Calu3 (cell line): ENCODE data around the gene EYA2. TPM values are rescaled to one million over a fixed set of nuclear protein-coding genes. Genes with fewer than 3 reads are reported as not detected.

Source experiments
- BruUV-seq: library from RNA; stranded (reverse); fragments of 400-500 nt; replicated peaks from 2 replicates; lab custom pipeline; 2021; lab: Mats Ljungman, UMichigan
- CTCF ChIA-PET: fragments of 300-600 bp; sonication (Branson Sonifier 250); formaldehyde crosslinking; loops from one replicate; lab custom pipeline; 2022; ENCODE audit warnings: antibody characterized with exemption; lab: Charles Lee
- DNase-seq: peaks from one replicate; pipeline ENCODE4 v3.0.0; 2022
- H3K27ac Mint-ChIP-seq: one replicate; pipeline ENCODE4 v1.8.0; 2022; ENCODE audit warnings: mixed read lengths; ENCODE audit not compliant: unreplicated experiment
- H3K27me3 Mint-ChIP-seq: one replicate; pipeline ENCODE4 v1.8.0; 2022; ENCODE audit warnings: mixed read lengths; ENCODE audit not compliant: unreplicated experiment
- H3K36me3 Mint-ChIP-seq: one replicate; pipeline ENCODE4 v1.8.0; 2022; ENCODE audit warnings: mild to moderate bottlenecking, moderate library complexity, mixed read lengths; ENCODE audit not compliant: insufficient read depth, unreplicated experiment
- H3K4me1 Mint-ChIP-seq: one replicate; pipeline ENCODE4 v1.8.0; 2022; ENCODE audit warnings: mild to moderate bottlenecking, low read depth, mixed read lengths; ENCODE audit not compliant: unreplicated experiment
- H3K4me3 Mint-ChIP-seq: one replicate; pipeline ENCODE4 v1.8.0; 2022; ENCODE audit warnings: mild to moderate bottlenecking, low read depth, moderate library complexity, mixed read lengths; ENCODE audit not compliant: unreplicated experiment
- H3K9me3 Mint-ChIP-seq: one replicate; pipeline ENCODE4 v1.8.0; 2022; ENCODE audit warnings: low read depth, mixed read lengths; ENCODE audit not compliant: unreplicated experiment
- CTCF ChIP-seq: fragments of 200-600 bp; IDR thresholded peaks from one replicate; pipeline ENCODE4 v1.8.0; 2022; ENCODE audit warnings: antibody characterized with exemption; ENCODE audit not compliant: unreplicated experiment
- intact Hi-C: fragments of 100-400 bp; cut with micrococcal nuclease; formaldehyde crosslinking; loops from one replicate; pipeline ENCODE4 v1.10.0; 2022; ENCODE audit not compliant: unreplicated experiment
- total RNA-seq: library from RNA; stranded (reverse); gene quantifications from 2 replicates; pipeline ENCODE4 v1.2.3, GENCODE V29; 2022

EYA2 gene
- total RNA-seq, 1 experiment from 2014 or later, result 0.35 TPM

DNA sequence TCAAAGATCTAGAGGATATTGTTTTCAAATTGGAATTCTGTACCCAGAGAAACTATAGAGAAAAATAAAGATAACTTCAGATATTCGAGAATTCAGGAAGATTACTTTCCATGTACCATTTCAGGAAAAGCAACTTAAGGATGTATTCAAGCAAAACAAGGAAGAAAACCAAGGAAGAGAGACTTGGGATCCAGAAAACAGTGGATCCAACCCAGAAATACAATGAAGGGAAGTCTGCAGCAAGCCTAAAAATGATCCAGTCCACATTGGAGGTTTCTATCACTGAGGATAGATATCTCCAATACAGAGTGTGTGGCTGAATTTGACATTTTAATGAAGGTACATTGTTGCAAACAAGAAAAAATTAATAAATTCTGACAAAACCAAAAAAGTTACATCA is 201.0 kb downstream of the EYA2 start:
- H3K4me1 Mint-ChIP-seq, result no peaks in the 10 kb centered on the region
- intact Hi-C loops, result no loop called here

DNA sequence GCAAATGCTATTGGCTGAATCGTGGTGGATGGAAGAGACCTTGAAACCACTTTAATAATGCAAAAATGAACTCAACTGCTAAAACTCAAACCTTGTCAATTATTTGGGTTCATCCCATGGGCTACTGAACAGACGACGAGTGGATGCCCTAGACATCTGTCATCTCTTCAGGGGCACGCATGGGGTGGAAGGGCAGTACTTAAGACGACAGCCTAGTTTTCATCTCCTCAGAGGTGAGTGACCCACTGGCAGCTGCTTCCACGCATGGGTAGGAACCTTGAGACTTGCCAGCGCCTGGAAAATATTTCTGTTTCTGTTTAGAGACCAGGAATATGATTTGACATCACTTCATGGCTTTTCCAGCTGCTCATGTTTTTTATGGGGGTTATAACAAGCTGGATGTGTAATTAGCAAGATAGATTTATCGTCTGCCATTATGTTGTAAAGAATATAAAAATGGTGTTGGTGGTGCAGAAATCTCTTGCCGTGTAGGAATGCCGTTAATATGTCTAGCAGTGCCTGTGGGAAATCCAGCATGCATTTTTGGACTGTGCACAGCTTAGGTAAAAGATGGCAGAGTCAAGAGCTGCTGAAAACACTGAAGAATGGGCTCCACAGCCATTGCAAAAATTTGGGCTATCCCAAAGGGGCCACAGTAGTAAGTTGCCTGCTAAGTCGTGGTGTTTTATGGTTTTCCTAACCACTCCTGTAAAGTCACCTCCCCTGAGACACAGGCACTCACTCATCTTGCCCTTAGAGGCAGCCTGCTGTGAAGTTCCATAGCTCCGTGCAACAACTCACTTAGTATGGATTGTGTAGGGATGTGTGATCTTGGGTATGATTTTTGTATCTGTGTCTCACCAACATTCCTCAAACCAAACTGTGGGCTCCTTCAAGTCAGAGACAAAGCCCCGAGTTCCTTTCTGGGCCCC is 203.3 kb downstream of the EYA2 start:
- TF ChIP-seq CTCF, result no peak
- no peaks in the 10 kb centered on the region for H3K4me1 Mint-ChIP-seq
- H3K4me3 Mint-ChIP-seq, result no peak overlapping the region
- CTCF ChIA-PET, result no interaction called here
- BruUV-seq, result no TSS peak
- no peaks in the 10 kb centered on the region for H3K36me3 Mint-ChIP-seq
- H3K27me3 Mint-ChIP-seq, result peaks cover 37% of the 10 kb centered on the region
- H3K27ac Mint-ChIP-seq, result no peak overlapping the region
- peaks cover 17% of the 10 kb centered on the region for H3K9me3 Mint-ChIP-seq
- DNase-seq, result no peak
- intact Hi-C loops, result no loop called here

More for the DNA sequence above, 201.0 kb downstream of the EYA2 start:
- CTCF ChIA-PET, result no interaction called here
- H3K27ac Mint-ChIP-seq, result no peak overlapping the region
- no peaks in the 10 kb centered on the region for H3K36me3 Mint-ChIP-seq
- TF ChIP-seq CTCF, result no peak
- H3K27me3 Mint-ChIP-seq, result peaks cover 47% of the 10 kb centered on the region
- H3K4me3 Mint-ChIP-seq, result no peak overlapping the region
- H3K9me3 Mint-ChIP-seq, result peaks cover 12% of the 10 kb centered on the region
- no peak for DNase-seq
- no TSS peak for BruUV-seq

DNA sequence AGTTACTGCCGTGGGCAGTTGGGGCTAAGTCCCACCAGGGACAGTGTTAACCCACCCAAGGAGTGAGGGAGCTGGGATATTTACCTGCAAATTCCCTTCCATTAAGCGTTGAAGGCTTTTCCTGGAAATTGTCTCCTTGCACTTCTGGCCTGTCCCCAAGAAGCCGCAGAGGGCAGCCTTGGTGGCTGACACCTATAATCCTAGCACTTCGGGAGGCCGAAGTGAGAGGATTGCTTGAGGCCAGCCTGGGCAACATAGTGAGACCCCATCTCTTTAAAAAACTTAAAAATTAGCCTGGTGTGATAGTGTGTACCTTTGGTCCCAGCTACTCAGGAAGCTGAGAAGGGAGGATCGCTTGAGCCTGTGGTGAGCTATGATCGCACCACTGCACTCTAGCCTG is 204.4 kb downstream of the EYA2 start:
- no peak overlapping the region for H3K4me3 Mint-ChIP-seq
- H3K36me3 Mint-ChIP-seq, result no peaks in the 10 kb centered on the region
- intact Hi-C loops, result no loop called here
- no peaks in the 10 kb centered on the region for H3K4me1 Mint-ChIP-seq
- TF ChIP-seq CTCF, result no peak
- H3K27ac Mint-ChIP-seq, result no peak overlapping the region
- no TSS peak for BruUV-seq
- H3K9me3 Mint-ChIP-seq, result peaks cover 21% of the 10 kb centered on the region
- CTCF ChIA-PET, result interaction anchor here (0.8 kb wide), 1 partner anchor 59 kb away, joined by 4 read pairs; no protein-coding TSS in a partner anchor
- peaks cover 32% of the 10 kb centered on the region for H3K27me3 Mint-ChIP-seq
- DNase-seq, result no peak

DNA sequence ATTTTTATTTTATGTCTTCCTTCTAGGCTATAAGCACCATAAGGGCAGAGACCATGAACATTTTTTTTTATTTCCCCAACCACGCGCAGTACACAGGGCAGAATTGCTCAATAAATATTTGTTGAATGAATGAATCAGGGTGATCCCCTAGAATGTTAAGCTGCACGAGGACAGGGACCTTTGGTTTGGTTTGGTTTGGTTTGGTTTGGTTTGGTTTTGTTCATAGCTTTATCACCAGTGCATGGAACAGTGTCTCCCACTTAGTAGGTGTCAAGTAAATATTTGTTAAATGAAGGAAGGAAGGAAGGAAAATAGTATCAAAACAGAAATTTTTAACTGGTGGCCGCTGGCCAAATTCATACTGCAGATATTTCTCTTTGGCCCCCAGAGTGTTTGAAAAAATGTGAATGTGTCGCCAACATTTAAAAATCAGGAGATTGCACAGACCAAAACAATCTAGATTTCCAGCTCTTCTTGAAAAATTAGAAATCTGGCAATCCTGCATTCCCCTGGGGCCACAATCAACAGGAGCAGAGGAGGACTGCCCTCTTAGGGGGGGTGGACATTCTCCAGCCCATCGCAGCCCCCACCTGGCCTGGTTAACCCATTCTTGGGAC is 205.3 kb downstream of the EYA2 start:
- DNase-seq, result no peak
- H3K4me3 Mint-ChIP-seq, result no peak overlapping the region
- CTCF ChIA-PET, result interaction anchor here (0.5 to 0.8 kb wide), 2 partner anchors 59 to 353 kb away, joined by 4 to 5 read pairs; no protein-coding TSS in a partner anchor
- no peaks in the 10 kb centered on the region for H3K36me3 Mint-ChIP-seq
- no peaks in the 10 kb centered on the region for H3K4me1 Mint-ChIP-seq
- intact Hi-C loops, result no loop called here
- H3K27ac Mint-ChIP-seq, result no peak overlapping the region
- BruUV-seq, result no TSS peak
- TF ChIP-seq CTCF, result no peak
- H3K27me3 Mint-ChIP-seq, result peaks cover 32% of the 10 kb centered on the region
- H3K9me3 Mint-ChIP-seq, result peaks cover 18% of the 10 kb centered on the region
